A673 (cell line): ENCODE measurements around the gene ITGA6.

Experiments
- CTCF ChIP-seq: fragments of 300-800, 200-600 bp; sonication (generic); conservative IDR thresholded peaks from 2 replicates; pipeline ENCODE4 v1.5.1; 2017; ENCODE audit warnings: low read depth, mild to moderate bottlenecking, antibody characterized with exemption, low read length, moderate library complexity, mixed read lengths
- EZH2 ChIP-seq: fragments of 200-600 bp; sonication (generic); IDR thresholded peaks from 2 replicates; pipeline ENCODE4 v1.6.1; 2017; ENCODE audit warnings: borderline replicate concordance, low read depth, mild to moderate bottlenecking, mixed read lengths, antibody characterized with exemption, low read length; ENCODE audit not compliant: poor library complexity, severe bottlenecking

GRCh38 chr2:172438741-172439508, 11.5 kb downstream of the ITGA6 start:
- TF ChIP-seq CTCF (no peak), EZH2 (no peak)
